Measurements from ENCODE around the gene PODN. TPM values are rescaled to one million over a fixed set of nuclear protein-coding genes. Genes with fewer than 3 reads are reported as not detected.

PODN gene
- total RNA-seq, 1 experiment from 2014 or later = not detected

DNA sequence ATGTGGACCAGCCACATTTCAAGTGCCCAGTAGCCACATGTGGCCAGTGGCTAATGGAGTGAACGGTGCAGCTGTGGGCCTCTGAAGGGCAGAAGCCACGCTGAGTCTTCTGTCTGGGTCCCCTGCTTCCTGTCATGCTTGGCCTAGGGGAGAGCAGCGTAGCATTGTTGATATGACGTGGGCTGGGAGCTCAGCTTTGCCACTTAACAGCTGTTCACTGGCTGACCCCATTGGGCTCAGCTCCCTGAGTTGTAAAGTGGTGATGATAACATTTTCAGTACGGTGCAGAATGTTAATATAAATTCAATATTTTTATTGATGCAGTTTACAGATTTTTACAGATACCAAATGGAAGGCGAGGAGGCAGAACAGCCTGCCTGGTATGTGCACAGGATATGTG is 4.5 kb downstream of the PODN start:
- Histone ChIP-seq H3K27ac (no peak overlapping the region), H3K4me3 (no peak overlapping the region), H4K20me1 (ENCODE audit: insufficient read depth) (no peaks in the 10 kb centered on the region), H3K36me3 (ENCODE audit: low read depth) (no peaks in the 10 kb centered on the region), H3K9me2 (ENCODE audit: insufficient read depth) (no peaks in the 10 kb centered on the region), H3K27me3 (ENCODE audit: insufficient read depth, low read depth) (no peaks in the 10 kb centered on the region), H3K9me3 (ENCODE audit: insufficient read depth, low read depth) (no peaks in the 10 kb centered on the region), H2AFZ (no peak overlapping the region), H3K4me1 (replicated peaks; ENCODE audit: insufficient read depth) (no peaks in the 10 kb centered on the region), H3K79me2 (ENCODE audit: low read depth) (no peaks in the 10 kb centered on the region), H3K4me2 (no peak overlapping the region), H3F3A (ENCODE audit: insufficient read depth, low read depth) (no peaks in the 10 kb centered on the region)
- ChIA-PET CTCF (no interaction called here), POLR2A (ENCODE audit: unreplicated experiment) (no interaction called here)
- TF ChIP-seq EZH2 (IDR thresholded peaks at IDR 0.05; ENCODE audit: low read depth) = no peak
- TF ChIP-seq, protein P1, sequence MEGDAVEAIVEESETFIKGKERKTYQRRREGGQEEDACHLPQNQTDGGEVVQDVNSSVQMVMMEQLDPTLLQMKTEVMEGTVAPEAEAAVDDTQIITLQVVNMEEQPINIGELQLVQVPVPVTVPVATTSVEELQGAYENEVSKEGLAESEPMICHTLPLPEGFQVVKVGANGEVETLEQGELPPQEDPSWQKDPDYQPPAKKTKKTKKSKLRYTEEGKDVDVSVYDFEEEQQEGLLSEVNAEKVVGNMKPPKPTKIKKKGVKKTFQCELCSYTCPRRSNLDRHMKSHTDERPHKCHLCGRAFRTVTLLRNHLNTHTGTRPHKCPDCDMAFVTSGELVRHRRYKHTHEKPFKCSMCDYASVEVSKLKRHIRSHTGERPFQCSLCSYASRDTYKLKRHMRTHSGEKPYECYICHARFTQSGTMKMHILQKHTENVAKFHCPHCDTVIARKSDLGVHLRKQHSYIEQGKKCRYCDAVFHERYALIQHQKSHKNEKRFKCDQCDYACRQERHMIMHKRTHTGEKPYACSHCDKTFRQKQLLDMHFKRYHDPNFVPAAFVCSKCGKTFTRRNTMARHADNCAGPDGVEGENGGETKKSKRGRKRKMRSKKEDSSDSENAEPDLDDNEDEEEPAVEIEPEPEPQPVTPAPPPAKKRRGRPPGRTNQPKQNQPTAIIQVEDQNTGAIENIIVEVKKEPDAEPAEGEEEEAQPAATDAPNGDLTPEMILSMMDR (conservative IDR thresholded peaks at IDR 0.05) = no peak
- no peak for DNase-seq
- BruUV-seq (replicated peaks) = no TSS peak
- intact Hi-C loops (cut with micrococcal nuclease; ENCODE audit: unreplicated experiment) = no loop called here

DNA sequence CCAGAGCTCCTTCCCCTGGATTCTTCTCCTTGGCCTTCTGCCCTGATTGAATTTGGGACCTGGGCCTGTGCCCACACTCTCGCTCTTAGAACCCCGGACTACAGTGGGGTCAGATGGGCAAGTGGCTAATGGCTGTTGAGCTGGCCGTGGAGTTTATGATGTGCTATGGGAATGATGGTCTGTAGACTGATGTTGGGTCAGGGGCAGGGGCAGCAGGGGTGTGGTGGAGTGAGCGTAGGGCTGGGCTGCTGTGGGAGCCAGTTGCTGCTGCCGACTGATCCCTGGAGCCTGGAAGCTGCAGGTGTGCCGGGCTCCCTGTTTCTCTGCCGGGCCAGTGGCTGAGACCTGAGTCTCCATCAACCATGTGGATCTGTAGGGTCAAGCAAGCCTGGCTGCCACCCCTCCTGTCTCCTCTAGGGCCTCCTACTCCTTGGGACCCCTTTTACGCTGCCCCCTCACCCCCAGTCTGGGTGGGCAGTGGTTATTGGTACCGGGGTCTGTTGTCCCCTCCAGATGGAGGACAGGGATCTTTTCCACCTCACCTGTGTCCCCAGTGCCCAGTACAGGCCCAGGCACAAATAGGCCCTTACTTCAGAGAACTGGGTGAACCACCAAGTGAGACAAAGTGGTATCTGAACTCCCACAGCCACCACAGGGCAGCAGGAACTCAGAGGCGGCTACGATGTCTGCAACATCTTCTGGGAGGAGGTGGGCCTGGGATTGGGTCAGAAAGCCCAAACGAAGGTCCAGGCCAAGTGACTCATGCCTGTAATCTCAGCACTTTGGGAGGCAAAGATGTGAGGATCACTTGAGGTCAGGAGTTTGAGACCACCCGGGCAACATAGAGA is 5.1 kb downstream of the PODN start:
- intact Hi-C loops (cut with micrococcal nuclease; ENCODE audit: unreplicated experiment) = no loop called here
- no peaks in the 10 kb centered on the region for H3K4me1 ChIP-seq (replicated peaks; ENCODE audit: insufficient read depth)
- ChIA-PET CTCF (interaction anchor here (0.6 kb wide), 1 partner anchor 114 kb away, joined by 3 read pairs; no protein-coding TSS in a partner anchor), POLR2A (ENCODE audit: unreplicated experiment) (no interaction called here)
- no peak overlapping the region for H3K27ac ChIP-seq
- no peaks in the 10 kb centered on the region for H3K79me2 ChIP-seq (ENCODE audit: low read depth)
- no peak overlapping the region for H2AFZ ChIP-seq
- no peaks in the 10 kb centered on the region for H3K9me2 ChIP-seq (ENCODE audit: insufficient read depth)
- no peak for DNase-seq
- no peak for TF ChIP-seq EZH2 (IDR thresholded peaks at IDR 0.05; ENCODE audit: low read depth)
- TF ChIP-seq, protein P1 (conservative IDR thresholded peaks at IDR 0.05) = no peak
- no peak overlapping the region for H3K4me2 ChIP-seq
- no peaks in the 10 kb centered on the region for H3K36me3 ChIP-seq (ENCODE audit: low read depth)
- H3F3A ChIP-seq (ENCODE audit: insufficient read depth, low read depth) = no peaks in the 10 kb centered on the region
- H4K20me1 ChIP-seq (ENCODE audit: insufficient read depth) = no peaks in the 10 kb centered on the region
- BruUV-seq (replicated peaks) = no TSS peak
- H3K4me3 ChIP-seq = no peak overlapping the region
- no peaks in the 10 kb centered on the region for H3K9me3 ChIP-seq (ENCODE audit: insufficient read depth, low read depth)
- H3K27me3 ChIP-seq (ENCODE audit: insufficient read depth, low read depth) = no peaks in the 10 kb centered on the region

DNA sequence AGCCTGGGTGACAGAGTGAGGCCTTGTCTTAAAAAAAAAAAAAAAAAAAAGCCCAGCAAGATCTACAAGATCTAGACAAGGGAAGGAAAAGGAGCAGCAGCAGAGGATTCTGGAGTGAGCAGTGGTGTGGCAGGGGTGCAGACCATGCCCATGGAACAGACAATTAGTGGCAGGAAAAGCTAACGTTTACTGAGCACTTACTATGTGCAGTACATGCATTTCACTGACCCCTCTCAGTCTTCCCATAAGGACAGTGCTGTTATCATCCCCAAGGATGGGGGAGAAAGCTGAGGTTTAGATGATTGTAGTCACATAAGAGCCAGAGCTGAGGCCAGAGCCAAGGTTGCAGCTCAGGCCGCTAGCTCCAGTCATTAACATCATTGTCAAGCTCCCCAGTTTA is 5.9 kb downstream of the PODN start:
- no peak for DNase-seq
- intact Hi-C loops (cut with micrococcal nuclease; ENCODE audit: unreplicated experiment) = no loop called here
- ChIA-PET POLR2A (ENCODE audit: unreplicated experiment) (interaction anchor here (0.5 kb wide), 1 partner anchor 53 kb away, joined by 4 read pairs; no protein-coding TSS in a partner anchor), CTCF (interaction anchor here (0.6 kb wide), 2 partner anchors 15 to 113 kb away, joined by 3 to 4 read pairs; no protein-coding TSS in a partner anchor)
- Histone ChIP-seq H3F3A (ENCODE audit: insufficient read depth, low read depth) (no peaks in the 10 kb centered on the region), H3K27ac (no peak overlapping the region), H3K9me2 (ENCODE audit: insufficient read depth) (no peaks in the 10 kb centered on the region), H3K4me1 (replicated peaks; ENCODE audit: insufficient read depth) (no peaks in the 10 kb centered on the region), H3K9me3 (ENCODE audit: insufficient read depth, low read depth) (no peaks in the 10 kb centered on the region), H3K4me2 (no peak overlapping the region), H2AFZ (no peak overlapping the region), H3K79me2 (ENCODE audit: low read depth) (no peaks in the 10 kb centered on the region), H4K20me1 (ENCODE audit: insufficient read depth) (no peaks in the 10 kb centered on the region), H3K36me3 (ENCODE audit: low read depth) (no peaks in the 10 kb centered on the region), H3K27me3 (ENCODE audit: insufficient read depth, low read depth) (no peaks in the 10 kb centered on the region), H3K4me3 (no peak overlapping the region)
- TF ChIP-seq, protein P1 (conservative IDR thresholded peaks at IDR 0.05) = no peak
- TF ChIP-seq EZH2 (IDR thresholded peaks at IDR 0.05; ENCODE audit: low read depth) = no peak
- no TSS peak for BruUV-seq (replicated peaks)
